ENCODE data around the gene NLRP3. TPM values are rescaled to one million over a fixed set of nuclear protein-coding genes. Genes with fewer than 3 reads are reported as not detected.

Gene NLRP3
- total and polyA plus RNA-seq, 2 of the 13 experiments (the other 11 are each of a cell fraction or from before 2014, with no cell fraction given), result not detected

- ATAC-seq (no peak), FAIRE-seq (no peak), DNase-seq (ENCODE audit: low spot score) (no peak)
- H3K4me3 ChIP-seq (replicated peaks in 1 of 3; ENCODE audit: insufficient read depth in 1 of 3, low read depth in 2 of 3, low read length in 3 of 3), result no peak overlapping the region
- H3K4me1 ChIP-seq (ENCODE audit: insufficient read depth, low read length), result no peaks in the 10 kb centered on the region
- in situ Hi-C loops (cut with HindIII; ENCODE audit: extremely low pct_ligation_motif_present, low pct_unique_long_range_greater_than_20kb), result loop anchor here (10.0 kb wide), 1 partner anchor 189 kb away; no protein-coding TSS in a partner anchor
- no peaks in the 10 kb centered on the region for H3K9me3 ChIP-seq (ENCODE audit: low read length)
- no peak for TF ChIP-seq PCBP1 (IDR thresholded peaks at IDR 0.05; ENCODE audit: borderline replicate concordance, low read depth, low read length)
- no peak for TF ChIP-seq ARNT2 (CRISPR knock-in tag; IDR thresholded peaks at IDR 0.05; ENCODE audit: low read depth)
- TF ChIP-seq, protein P1, sequence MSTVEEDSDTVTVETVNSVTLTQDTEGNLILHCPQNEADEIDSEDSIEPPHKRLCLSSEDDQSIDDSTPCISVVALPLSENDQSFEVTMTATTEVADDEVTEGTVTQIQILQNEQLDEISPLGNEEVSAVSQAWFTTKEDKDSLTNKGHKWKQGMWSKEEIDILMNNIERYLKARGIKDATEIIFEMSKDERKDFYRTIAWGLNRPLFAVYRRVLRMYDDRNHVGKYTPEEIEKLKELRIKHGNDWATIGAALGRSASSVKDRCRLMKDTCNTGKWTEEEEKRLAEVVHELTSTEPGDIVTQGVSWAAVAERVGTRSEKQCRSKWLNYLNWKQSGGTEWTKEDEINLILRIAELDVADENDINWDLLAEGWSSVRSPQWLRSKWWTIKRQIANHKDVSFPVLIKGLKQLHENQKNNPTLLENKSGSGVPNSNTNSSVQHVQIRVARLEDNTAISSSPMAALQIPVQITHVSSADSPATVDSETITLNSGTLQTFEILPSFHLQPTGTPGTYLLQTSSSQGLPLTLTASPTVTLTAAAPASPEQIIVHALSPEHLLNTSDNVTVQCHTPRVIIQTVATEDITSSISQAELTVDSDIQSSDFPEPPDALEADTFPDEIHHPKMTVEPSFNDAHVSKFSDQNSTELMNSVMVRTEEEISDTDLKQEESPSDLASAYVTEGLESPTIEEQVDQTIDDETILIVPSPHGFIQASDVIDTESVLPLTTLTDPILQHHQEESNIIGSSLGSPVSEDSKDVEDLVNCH (CRISPR knock-in tag; IDR thresholded peaks at IDR 0.05), result no peak
- TF ChIP-seq ZNF558 (CRISPR knock-in tag; IDR thresholded peaks at IDR 0.05; ENCODE audit: borderline replicate concordance), result no peak
- TF ChIP-seq ZNF510 (CRISPR knock-in tag; IDR thresholded peaks at IDR 0.05; ENCODE audit: low read depth), result no peak
- no peak for TF ChIP-seq ZNF556 (CRISPR knock-in tag; IDR thresholded peaks at IDR 0.05; ENCODE audit: borderline replicate concordance)
- no peak for TF ChIP-seq ZNF775 (CRISPR knock-in tag; IDR thresholded peaks at IDR 0.05; ENCODE audit: borderline replicate concordance)
- TF ChIP-seq, protein P2, sequence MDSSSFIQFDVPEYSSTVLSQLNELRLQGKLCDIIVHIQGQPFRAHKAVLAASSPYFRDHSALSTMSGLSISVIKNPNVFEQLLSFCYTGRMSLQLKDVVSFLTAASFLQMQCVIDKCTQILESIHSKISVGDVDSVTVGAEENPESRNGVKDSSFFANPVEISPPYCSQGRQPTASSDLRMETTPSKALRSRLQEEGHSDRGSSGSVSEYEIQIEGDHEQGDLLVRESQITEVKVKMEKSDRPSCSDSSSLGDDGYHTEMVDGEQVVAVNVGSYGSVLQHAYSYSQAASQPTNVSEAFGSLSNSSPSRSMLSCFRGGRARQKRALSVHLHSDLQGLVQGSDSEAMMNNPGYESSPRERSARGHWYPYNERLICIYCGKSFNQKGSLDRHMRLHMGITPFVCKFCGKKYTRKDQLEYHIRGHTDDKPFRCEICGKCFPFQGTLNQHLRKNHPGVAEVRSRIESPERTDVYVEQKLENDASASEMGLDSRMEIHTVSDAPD (CRISPR knock-in tag; IDR thresholded peaks at IDR 0.05), result no peak
- H3K36me3 ChIP-seq (replicated peaks in 1 of 2; ENCODE audit: control insufficient read depth in 1 of 2, insufficient read depth in 2 of 2, low read length in 2 of 2), result no peaks in the 10 kb centered on the region
- intact Hi-C loops (cut with micrococcal nuclease; ENCODE audit: unreplicated experiment), result no loop called here
- ChIA-PET CTCF (ENCODE audit: low intra/inter-chr PET ratio, low total read pairs) (no interaction called here), POLR2A (no interaction called here)
- no peaks in the 10 kb centered on the region for H3K79me2 ChIP-seq (ENCODE audit: insufficient read depth, low read length)
- H3K27ac ChIP-seq (ENCODE audit: extremely low read length, insufficient read depth, low read length), result no peak overlapping the region
- WGBS (ENCODE audit: low lambda C conversion rate), result 0% methylated on average over 1 of the region's 1 CpG
- H4K20me1 ChIP-seq (ENCODE audit: insufficient read depth, low read length), result no peaks in the 10 kb centered on the region
- H3K4me2 ChIP-seq (ENCODE audit: low read depth, low read length), result no peak overlapping the region
- BruUV-seq (replicated peaks), result no TSS peak
- H3K9ac ChIP-seq (ENCODE audit: insufficient read depth, low read depth, low read length), result no peak overlapping the region
- no peak overlapping the region for H2AFZ ChIP-seq (ENCODE audit: low read length)
- H3K27me3 ChIP-seq (ENCODE audit: control insufficient read depth in 1 of 2, insufficient read depth in 2 of 2, low read length in 2 of 2), result peaks cover 1 to 16% of the 10 kb centered on the region in 2 experiments; a peak in 4 of 5 replicates
Observed at GRCh38 chr1:247386217-247386616, 29.8 kb upstream of the NLRP3 start.

Data from HepG2 (cell line).